Hematopoietic multipotent progenitor cell treated with erythropoietin and hydrocortisone succinate and interleukin-3 and kit ligand, for 8 days (in vitro differentiated cells): ENCODE data around the gene FAM9C.

Experiments
- DNase-seq: peaks from one replicate; pipeline ENCODE4 v3.0.0-alpha.2; 2015

The FAM9C gene

DNA sequence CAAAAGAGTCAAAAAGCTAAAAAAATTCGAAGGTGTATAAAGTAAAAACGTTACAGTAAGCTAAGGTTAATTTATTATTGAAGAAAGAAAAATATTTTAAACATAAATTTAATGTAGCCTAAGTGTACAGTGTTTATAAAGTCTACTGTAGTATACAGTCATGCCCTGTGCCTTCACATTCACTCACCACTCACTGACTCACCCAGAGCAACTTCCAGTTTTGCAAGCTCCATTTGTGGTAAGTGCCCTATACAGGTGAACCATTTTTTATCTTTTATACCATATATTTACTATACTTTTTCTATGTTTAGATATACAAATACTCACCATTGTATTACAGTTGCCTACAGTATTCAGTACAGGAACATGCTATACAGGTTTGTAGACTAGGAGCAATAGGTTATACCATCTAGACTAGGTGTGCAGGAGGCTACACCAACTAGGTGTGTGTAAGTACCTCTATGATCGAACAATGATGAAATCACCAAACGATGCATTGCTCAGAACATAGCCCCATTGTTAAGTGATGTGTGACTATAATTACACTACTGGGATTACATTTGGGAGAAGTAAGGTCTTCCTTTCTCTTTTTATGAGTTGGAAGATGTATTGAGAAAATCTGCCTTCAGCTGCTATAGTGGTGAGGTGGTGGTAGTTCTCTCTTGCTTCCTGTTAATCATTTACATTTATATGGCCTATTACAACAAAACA lies 42.3 kb downstream of the FAM9C start:
- no peak for DNase-seq

DNA sequence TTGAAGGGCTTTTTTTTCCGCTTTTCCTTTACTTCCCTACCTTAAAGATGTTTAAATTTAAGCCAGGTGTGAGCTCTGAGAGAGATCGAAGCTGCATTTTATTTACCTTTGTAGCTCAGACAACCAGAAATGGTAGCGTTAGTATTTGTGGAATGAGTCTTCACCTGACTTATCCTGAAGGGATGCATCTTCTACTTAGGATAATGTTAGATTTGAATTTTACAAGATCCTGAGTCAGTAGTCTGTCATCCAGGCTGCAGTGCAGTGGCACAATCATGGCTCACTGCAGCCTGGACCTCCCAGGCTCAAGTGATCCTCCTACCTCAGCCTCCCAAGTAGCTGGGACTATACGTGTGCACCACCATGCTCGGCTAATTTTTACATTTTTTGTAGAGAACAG lies 43.3 kb downstream of the FAM9C start:
- no peak for DNase-seq

DNA sequence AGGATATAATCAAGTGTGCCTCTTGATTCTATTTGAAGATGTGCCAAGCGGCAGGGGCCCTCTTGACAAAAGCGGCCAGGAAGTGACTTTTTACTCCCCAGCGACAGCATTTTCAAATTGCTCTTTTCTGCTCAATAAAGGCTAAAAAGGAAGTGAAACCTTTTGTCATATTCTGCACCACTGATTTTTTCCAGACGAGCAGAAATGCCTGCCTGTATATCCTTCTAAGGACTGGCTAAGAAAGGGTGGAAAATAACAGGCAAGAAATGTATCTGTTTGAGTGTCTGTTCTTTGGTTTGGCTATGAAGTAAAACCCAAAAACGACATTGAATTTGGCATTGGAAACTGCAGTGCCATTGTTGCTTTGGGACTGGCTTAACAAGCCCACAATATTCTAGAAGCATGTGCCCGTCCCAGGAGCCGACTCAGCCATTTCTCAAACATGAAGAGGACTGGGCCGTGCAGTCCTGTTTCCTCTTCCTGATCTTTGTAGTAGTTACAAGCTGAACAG lies 44.1 kb downstream of the FAM9C start:
- no peak for DNase-seq

DNA sequence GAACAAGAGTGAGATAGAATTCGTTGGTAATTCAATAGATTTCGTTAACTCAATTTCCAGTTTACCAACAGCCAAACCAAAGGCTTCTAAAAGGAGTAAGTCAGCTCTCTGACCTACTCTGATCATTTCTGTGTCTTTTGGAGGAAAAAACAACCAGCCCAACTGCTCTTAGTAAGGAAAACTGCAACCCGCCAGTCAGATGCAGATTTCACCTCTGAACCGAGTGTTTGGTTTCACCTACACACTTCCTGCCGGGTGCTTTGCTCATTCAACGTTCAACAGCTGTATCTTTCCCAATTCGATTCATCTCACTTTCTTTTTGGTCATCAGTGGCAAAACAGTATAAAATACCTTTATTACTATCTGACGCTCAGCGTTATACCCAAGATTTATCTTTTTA lies 45.0 kb downstream of the FAM9C start:
- DNase-seq = no peak

DNA sequence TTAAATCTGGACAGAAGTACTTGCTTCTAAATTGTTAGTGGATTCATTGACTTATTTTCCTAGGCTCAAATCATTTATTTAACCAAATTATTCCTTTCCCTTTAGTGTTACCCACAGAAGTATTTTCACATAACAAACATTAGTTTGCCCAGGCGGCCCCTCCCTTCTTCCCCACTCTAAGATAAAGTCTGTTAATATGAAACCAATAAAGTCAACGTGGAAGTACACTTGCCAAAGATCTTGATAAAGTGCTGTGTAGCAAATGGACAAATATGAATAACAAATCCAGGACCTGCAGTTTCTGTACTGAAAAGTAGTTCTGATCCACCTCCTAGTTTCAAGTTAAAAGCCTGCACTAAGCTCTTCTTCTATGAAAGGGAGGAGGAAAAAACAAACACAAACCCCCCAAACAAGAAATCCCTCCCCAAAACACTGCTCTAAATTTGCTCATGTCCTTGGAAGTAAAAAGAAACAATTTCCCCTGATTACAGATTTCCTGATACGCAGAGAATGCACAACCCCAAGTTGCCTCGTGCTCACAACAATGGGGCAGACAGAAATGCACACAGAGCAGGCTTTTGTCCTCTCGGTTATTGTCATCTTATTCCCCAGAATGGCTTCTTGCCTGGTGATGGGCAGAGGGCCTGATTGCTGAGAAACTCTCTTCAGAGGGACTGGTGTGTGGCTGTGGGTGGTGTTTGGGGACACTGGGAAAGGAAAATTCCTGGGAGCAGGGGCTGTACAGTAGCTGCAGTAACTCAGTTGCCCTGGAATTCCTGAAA lies 46.3 kb downstream of the FAM9C start:
- DNase-seq = no peak

DNA sequence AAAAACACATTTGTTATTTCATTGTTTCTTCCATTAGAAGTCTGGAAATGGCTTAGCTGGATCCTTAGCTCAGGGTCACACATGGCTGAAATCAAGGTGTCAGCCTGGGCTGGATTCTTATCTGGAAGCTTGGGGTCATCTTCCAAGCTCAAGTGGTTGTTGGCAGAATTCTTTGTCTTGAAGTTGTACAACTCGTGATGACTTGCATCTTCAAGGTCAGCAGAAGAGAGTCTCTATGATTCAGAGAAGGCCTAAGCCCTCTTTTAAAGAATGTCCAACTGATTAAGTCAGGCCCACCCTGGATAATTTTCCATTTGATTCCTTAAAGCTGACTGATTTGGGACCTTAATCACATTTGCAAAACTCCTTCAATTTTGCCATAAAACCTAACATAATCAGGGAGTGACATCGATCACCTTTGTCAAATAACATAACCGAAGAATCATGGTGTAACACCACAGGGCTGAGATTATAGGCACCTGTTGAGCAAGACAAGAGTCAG lies 47.4 kb downstream of the FAM9C start:
- no peak for DNase-seq

DNA sequence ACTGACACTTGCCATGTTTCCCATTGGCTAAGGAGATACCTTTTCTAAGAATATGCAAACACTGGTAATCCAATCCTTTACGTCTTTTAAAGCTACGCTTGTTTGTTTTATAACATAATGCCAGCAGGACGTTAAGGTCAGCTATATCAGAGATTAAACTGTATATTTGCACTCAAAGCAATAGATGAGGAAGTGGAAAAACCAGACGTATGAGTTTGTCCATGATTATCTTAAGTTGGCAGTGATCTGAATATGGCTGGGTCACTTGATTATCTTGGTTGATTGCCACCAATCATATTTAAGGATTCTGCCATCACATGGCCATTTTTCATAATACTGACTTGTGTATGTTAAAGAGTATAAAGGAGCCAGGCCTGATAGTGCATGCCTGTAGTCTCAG lies 50.1 kb downstream of the FAM9C start:
- peak; percentile 21 for DNase-seq

DNA sequence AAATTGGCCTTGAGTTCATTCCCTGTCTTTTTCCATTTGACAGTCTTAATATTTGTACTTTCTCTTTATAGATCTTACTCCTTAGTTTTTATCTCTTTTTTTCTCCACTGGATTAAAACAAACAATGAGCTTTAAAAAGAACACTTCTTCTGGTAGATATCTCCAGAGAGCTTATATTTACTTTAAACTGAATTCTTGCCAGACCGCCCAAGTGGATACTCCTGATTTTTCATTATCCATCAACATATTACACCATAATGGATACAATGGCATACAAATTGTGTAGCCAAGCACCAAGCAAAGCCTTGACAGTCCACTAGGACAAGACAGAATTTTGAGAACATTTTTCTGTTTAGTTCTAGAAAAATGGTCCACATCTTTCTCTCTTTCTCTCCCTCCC lies 50.6 kb downstream of the FAM9C start:
- no peak for DNase-seq

DNA sequence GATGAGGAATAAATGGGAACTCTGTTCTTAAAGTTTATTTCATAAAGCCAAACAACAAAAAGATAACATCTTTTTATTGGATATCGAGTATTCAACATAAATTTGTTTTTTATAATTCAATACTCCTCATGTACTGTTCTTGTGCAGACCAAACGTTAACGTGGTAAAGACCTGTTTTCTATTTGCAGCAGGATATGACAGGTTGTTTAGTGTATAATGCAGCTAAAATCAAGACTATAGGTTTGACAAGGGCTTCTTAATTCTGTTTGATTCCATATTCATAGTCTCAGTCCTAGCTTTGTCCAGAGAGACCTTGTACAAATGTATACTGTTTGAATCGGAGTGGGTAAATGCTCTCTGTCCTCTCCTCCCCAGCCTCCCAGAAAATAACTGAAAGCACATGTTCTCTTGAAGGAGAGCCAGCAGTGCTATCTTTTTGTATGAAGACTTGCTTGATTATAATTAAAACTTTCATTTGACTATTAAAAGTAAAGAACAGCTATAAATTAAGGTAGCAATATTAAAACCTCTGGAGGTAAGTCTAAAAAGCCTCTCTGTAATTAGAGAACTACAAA lies 51.8 kb downstream of the FAM9C start:
- no peak for DNase-seq

DNA sequence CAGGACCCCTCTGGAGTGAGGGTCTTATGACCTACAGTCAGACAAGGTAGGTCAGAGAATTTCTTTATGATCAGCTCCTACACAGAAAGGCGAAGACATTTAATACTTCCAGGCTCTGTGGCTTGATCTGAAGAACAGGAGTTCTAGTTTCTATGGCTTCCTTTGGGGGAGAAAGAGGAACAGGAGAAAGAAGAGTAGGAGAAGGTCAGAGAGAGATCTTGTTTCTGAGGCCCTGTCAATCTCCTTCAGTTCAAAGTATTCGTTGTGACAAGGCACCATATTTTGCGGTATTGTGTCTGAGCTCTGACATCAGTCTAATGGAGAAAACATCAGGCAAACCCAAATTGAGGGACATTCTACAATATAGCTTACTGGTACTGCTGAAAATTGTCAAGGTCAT lies 52.8 kb downstream of the FAM9C start:
- DNase-seq = no peak

DNA sequence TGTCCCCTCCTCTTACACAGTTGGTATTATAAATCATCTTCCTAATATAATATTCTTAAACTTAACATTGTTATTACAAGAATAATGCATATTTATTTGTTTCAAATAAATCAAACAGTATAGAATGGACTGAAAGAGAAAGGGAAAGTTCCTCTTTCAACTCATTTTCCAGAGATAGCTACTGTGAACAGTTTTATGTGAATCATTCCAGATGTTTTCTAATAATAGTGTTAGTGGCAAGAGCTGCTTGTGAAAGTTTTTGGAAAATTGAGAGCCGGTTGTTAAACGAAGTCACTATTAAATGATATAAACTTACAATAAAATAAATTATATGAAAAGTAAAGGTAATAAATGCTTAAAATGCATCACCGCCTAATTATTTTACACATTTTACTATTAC lies 55.0 kb downstream of the FAM9C start:
- DNase-seq = no peak

DNA sequence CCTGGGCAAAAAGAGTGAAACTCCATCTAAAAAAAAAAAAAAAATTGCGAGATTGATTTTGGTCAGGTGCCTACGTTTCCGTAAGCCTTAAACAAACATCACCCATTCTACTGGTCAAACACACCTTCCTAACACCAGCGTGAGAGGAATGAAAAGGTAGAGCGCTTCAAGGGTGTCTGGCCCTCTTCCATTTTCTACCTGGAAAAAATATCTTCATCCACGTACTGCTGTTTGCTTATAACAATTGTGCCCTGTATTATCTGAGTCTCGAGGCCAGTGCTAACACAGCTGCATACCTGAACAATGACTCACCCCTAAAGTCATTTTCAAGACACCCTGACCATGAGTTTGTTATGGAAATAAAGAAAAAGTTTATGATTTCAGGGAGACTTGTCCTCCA lies 55.6 kb downstream of the FAM9C start:
- DNase-seq = no peak

DNA sequence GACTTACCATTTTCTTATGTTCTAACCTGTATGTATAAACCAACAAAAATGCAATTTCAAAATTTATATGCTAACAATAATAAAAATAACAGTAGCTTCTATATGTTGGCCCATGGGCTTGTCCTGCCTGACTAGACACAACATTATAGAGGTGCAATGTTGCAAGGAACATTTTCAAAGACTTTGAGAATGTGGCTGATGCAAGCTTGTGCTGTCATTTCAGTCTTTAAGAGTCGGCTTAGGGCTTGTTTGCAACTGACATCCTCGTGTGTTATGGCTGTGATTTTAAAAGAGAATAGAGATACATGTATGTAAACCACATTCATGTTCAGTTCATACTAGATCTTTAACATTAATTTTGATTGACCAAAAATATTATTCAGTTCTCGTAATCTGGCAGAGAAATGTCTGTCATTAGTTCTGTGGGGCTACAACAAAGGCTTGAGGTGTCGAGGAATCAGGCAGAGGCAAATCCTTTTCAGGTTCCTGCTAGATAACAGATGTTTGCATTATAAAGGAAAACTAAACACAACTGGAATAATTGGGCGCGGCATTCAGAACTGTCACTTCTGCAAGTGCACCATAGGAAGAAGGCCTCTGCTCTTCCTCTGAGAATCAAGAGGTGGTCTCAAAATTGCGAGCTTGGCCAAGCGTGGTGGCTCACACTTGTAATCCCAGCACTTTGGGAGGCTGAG lies 56.4 kb downstream of the FAM9C start:
- no peak for DNase-seq

DNA sequence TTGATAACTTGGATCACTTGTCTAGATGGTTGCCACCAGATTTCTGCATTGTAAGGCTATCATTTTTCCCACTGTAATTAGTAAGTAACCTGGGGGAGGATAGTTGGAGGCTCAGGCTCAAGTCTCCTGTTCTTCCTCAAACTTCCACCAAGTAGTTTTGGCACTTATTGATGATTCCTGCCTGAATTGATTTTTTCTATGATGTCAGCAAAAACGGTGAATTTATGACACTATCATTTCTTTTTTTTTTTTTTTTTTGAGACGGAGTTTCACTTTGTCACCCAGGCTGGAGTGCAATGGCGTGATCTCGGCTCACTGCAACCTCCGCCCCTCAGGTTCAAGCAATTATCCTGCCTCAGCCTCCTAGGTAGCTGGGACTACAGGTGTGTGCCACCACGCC lies 57.1 kb downstream of the FAM9C start:
- no peak for DNase-seq

DNA sequence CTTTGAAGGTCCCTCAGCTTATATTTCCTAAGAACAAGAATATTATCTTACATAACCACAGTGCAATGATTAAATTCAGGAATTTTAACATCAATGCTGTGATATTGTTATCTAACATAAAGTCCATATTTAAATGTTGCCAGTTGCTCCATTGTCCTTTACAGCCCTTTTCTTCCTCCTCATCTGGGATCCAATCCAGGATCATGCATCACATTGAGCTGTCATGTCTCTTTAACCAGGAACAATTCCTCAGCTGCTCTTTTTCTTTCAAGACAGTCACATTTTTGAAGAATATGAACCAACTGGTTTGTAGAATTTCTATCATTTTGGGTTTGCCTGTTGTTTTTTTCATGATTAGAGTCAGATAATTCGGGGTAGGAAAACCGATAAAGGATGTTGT lies 57.5 kb downstream of the FAM9C start:
- no peak for DNase-seq

DNA sequence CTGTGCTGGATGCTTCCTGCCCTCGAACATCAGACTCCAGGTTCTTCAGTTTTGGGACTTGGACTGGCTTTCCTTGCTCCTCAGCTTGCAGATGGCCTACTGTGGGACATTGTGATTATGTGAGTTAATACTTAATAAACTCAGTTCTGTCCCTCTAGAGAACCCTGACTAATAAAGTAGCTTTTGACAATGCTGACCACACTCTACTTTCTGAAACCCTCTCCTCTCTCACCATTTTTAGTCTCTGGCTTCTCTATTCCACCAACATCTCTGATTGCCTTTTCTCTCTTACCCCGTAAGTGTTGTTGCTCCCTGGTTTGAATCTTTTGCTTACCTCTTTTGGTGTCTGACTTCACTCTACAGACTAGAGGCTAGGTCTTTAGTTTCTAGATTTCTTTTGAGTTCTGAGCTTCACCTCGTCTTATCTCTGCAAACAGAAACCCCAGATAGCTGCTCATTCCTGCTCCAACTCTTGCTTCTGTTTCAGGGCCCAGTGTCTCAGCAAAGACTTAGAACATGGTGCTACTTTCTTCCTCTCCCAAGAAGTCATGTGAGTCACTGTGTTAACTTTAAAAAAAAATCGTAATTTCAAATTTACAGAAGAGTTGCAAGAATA lies 58.1 kb downstream of the FAM9C start:
- DNase-seq = no peak
